Esophagus squamous epithelium (tissue), 4 donors: ENCODE measurements around the gene BHMT.

Source experiments
- CTCF ChIP-seq, 6 experiments: fragments of 450-650 bp in 4 of 6; fragments of 200-600 bp in 2 of 6; sonication (generic) in 2 of 6; IDR thresholded peaks; one replicate each; pipeline ENCODE4 v1.5.1; 2016 to 2019; ENCODE audit warnings: antibody characterized with exemption in 6 of 6, mild to moderate bottlenecking in 4 of 6, moderate library complexity in 4 of 6
- POLR2A ChIP-seq, 4 donors: fragments of 450-650 bp; IDR thresholded peaks; one replicate each; pipeline ENCODE4 v1.6.1; 2017; ENCODE audit warnings: antibody characterized with exemption in 4 of 4, mild to moderate bottlenecking in 4 of 4, moderate library complexity in 3 of 4

- no peak for TF ChIP-seq CTCF (IDR thresholded peaks at IDR 0.05)
- TF ChIP-seq POLR2A (IDR thresholded peaks at IDR 0.05), result no peak
Measured at GRCh38 chr5:79172269-79172668, 60.7 kb downstream of the BHMT start.
